Neural cell (in vitro differentiated cells): ENCODE data around the gene AK2. TPM values are rescaled to one million over a fixed set of nuclear protein-coding genes. Genes with fewer than 3 reads are reported as not detected.

Experiments
- H2AFZ ChIP-seq: fragments of 200-600, 300-800 bp; sonication (generic), shearing (Covaris generic); 2 replicates; pipeline ENCODE4 v1.6.0; 2014; ENCODE audit warnings: low read depth, mild to moderate bottlenecking, antibody characterized with exemption, low read length, moderate library complexity
- H3F3A ChIP-seq: fragments of 200-600 bp; shearing (Covaris generic); 2 replicates; pipeline ENCODE4 v1.6.1; 2016; ENCODE audit warnings: mild to moderate bottlenecking, moderate library complexity, mixed read lengths, antibody characterized with exemption, low read length; ENCODE audit not compliant: insufficient read depth, poor library complexity, severe bottlenecking
- H3K27ac ChIP-seq: fragments of 200-600, 300-800 bp; sonication (generic), shearing (Covaris generic); 2 replicates; pipeline ENCODE4 v1.5.1; 2014; ENCODE audit warnings: mild to moderate bottlenecking, low read length, moderate library complexity
- H3K27me3 ChIP-seq: fragments of 300-800, 200-600 bp; sonication (generic), shearing (Covaris generic); 2 replicates; pipeline ENCODE4 v1.6.0; 2014; ENCODE audit warnings: mild to moderate bottlenecking, low read depth, low read length, moderate library complexity; ENCODE audit not compliant: insufficient read depth
- H3K36me3 ChIP-seq: fragments of 300-800, 200-600 bp; sonication (generic), shearing (Covaris generic); 2 replicates; pipeline ENCODE4 v1.5.1; 2014; ENCODE audit warnings: mild to moderate bottlenecking, antibody characterized with exemption, low read length, moderate library complexity; ENCODE audit not compliant: insufficient read depth
- H3K4me2 ChIP-seq: fragments of 300-800, 200-600 bp; sonication (generic), shearing (Covaris generic); 2 replicates; pipeline ENCODE4 v1.6.0; 2014; ENCODE audit warnings: mild to moderate bottlenecking, low read length
- H3K4me3 ChIP-seq: fragments of 300-800, 200-600 bp; sonication (generic), shearing (Covaris generic); 2 replicates; pipeline ENCODE4 v1.5.1; 2014; ENCODE audit warnings: mild to moderate bottlenecking, low read length, moderate library complexity
- H3K79me2 ChIP-seq: fragments of 200-600 bp; shearing (Covaris generic); replicated peaks from 2 replicates; pipeline ENCODE4 v1.6.0; 2014; ENCODE audit warnings: mild to moderate bottlenecking, low read length, moderate library complexity; ENCODE audit not compliant: insufficient read depth
- H3K9ac ChIP-seq: fragments of 300-800, 200-600 bp; sonication (generic), shearing (Covaris generic); 2 replicates; pipeline ENCODE4 v1.6.1; 2016; ENCODE audit warnings: mild to moderate bottlenecking, low read length, mixed read lengths
- H3K9me2 ChIP-seq: fragments of 200-600 bp; shearing (Covaris generic); 2 replicates; pipeline ENCODE4 v1.6.1; 2016; ENCODE audit warnings: mild to moderate bottlenecking, low read length, mixed read lengths; ENCODE audit not compliant: insufficient read depth
- H3K9me3 ChIP-seq: fragments of 200-600, 300-800 bp; sonication (generic), shearing (Covaris generic); 2 replicates; pipeline ENCODE4 v1.6.1; 2016; ENCODE audit warnings: mild to moderate bottlenecking, mixed run types, low read length, moderate library complexity, mixed read lengths
- H4K20me1 ChIP-seq: fragments of 200-600 bp; shearing (Covaris generic); 2 replicates; pipeline ENCODE4 v1.6.1; 2016; ENCODE audit warnings: mild to moderate bottlenecking, mixed run types; ENCODE audit not compliant: insufficient read depth
- EP300 ChIP-seq: fragments of 450-650 bp; conservative IDR thresholded peaks from 2 replicates; pipeline ENCODE4 v1.6.1; 2014; ENCODE audit warnings: antibody characterized with exemption, mild to moderate bottlenecking, moderate library complexity; ENCODE audit not compliant: poor library complexity, severe bottlenecking
- EZH2 ChIP-seq: fragments of 200-600, 300-800 bp; shearing (Covaris generic), sonication (generic); IDR thresholded peaks from 2 replicates; pipeline ENCODE4 v1.6.1; 2014; ENCODE audit warnings: antibody characterized with exemption, low read length, borderline replicate concordance, mild to moderate bottlenecking; ENCODE audit not compliant: insufficient read depth, poor library complexity, severe bottlenecking
- MXI1 ChIP-seq: fragments of 450-650 bp; conservative IDR thresholded peaks from 2 replicates; pipeline ENCODE4 v1.6.1; 2014; ENCODE audit warnings: antibody characterized with exemption, mild to moderate bottlenecking; ENCODE audit not compliant: poor library complexity, severe bottlenecking
- POLR2AphosphoS5 ChIP-seq: IDR thresholded peaks from 2 replicates; pipeline ENCODE4 v1.6.1; 2012
- RAD21 ChIP-seq: fragments of 450-650 bp; conservative IDR thresholded peaks from 2 replicates; pipeline ENCODE4 v1.6.1; 2014; ENCODE audit warnings: antibody characterized with exemption, mild to moderate bottlenecking, moderate library complexity
- REST ChIP-seq: IDR thresholded peaks from 2 replicates; pipeline ENCODE4 v1.6.1; 2012; ENCODE audit warnings: borderline replicate concordance
- SMC3 ChIP-seq: fragments of 450-650 bp; conservative IDR thresholded peaks from 2 replicates; pipeline ENCODE4 v1.6.1; 2014; ENCODE audit warnings: antibody characterized with exemption, mild to moderate bottlenecking, moderate library complexity; ENCODE audit not compliant: poor library complexity
- TAF1 ChIP-seq: IDR thresholded peaks from 2 replicates; pipeline ENCODE4 v1.6.1; 2012; ENCODE audit warnings: low read depth
- polyA plus RNA-seq: library from polyadenylated mRNA; depleted of rRNA; stranded (reverse); fragments of >200 nt; gene quantifications from 2 replicates; pipeline ENCODE4 v1.2.3, GENCODE V29; 2014
- TF ChIP-seq, protein P1 (sequence below): fragments of 450-650 bp; IDR thresholded peaks from 2 replicates; pipeline ENCODE4 v1.5.1; 2014; ENCODE audit warnings: antibody characterized with exemption, mild to moderate bottlenecking, moderate library complexity; ENCODE audit not compliant: poor library complexity, severe bottlenecking

AK2 gene
- polyA plus RNA-seq, 1 donor from 2014 or later: 107 TPM

GRCh38 chr1:32990887-32991286, 45.8 kb downstream of the AK2 start:
- Histone ChIP-seq H3K27me3 (no peaks in the 10 kb centered on the region), H4K20me1 (no peaks in the 10 kb centered on the region), H3K4me3 (no peak overlapping the region), H3K27ac (no peak overlapping the region), H3K9ac (no peak overlapping the region), H3K9me3 (no peaks in the 10 kb centered on the region), H3K9me2 (no peaks in the 10 kb centered on the region), H3K79me2 (no peaks in the 10 kb centered on the region), H3K4me2 (no peak overlapping the region), H3K36me3 (no peaks in the 10 kb centered on the region), H3F3A (no peaks in the 10 kb centered on the region), H2AFZ (no peak overlapping the region)
- TF ChIP-seq EZH2 (no peak), MXI1 (no peak)

DNA sequence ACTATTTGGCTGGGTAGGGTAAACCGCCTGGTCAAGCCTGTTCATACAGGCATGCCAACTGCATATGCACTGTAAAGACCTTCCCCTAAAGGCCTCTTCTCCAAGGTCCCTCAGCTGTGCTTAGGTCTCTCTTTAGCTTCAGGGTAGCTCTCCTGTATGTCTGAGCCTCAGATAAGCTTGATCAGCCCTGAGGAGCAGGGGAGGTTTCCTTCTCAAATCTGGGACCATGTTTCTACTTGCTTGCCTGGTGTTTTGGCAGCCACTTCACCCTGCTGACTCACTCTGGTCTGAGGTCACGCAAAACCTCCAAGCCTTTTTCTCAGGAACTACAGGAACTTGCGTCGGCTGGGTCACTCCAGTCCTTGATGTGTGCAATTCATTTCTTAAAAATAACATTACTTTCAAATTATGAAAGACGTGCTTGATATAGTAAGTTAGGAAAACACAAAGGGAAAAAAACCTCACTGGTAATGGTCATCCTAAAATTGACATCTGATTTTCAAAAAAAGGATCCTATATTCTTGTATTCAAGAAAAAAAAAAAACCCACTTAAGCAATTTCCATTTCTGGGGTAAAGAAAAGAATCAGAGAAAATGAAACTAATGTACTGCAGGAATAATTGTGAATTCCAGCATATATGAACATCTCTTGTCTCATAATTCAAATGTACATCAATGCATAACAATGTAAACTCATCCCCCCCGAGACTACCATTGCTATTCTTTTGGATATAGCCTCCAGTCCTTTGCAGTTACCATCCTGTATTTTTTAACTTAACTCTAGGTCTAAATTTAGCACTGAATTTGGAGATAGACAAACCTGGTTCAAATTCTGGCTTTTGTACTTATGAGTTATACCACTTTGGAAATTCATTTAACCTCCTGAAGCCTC, 47.3 kb downstream of the AK2 start:
- H2AFZ ChIP-seq: no peak overlapping the region
- H3K9me3 ChIP-seq: no peaks in the 10 kb centered on the region
- TF ChIP-seq RAD21: no peak
- TF ChIP-seq TAF1: no peak
- no peak for TF ChIP-seq POLR2AphosphoS5
- TF ChIP-seq MXI1: no peak
- TF ChIP-seq EP300: no peak
- TF ChIP-seq SMC3: no peak
- TF ChIP-seq REST: no peak
- no peaks in the 10 kb centered on the region for H3K9me2 ChIP-seq
- H4K20me1 ChIP-seq: no peaks in the 10 kb centered on the region
- H3K27ac ChIP-seq: no peak overlapping the region
- no peak overlapping the region for H3K9ac ChIP-seq
- H3K4me3 ChIP-seq: no peak overlapping the region
- H3K4me2 ChIP-seq: no peak overlapping the region
- H3K36me3 ChIP-seq: no peaks in the 10 kb centered on the region
- no peaks in the 10 kb centered on the region for H3F3A ChIP-seq
- no peaks in the 10 kb centered on the region for H3K27me3 ChIP-seq
- no peaks in the 10 kb centered on the region for H3K79me2 ChIP-seq

DNA sequence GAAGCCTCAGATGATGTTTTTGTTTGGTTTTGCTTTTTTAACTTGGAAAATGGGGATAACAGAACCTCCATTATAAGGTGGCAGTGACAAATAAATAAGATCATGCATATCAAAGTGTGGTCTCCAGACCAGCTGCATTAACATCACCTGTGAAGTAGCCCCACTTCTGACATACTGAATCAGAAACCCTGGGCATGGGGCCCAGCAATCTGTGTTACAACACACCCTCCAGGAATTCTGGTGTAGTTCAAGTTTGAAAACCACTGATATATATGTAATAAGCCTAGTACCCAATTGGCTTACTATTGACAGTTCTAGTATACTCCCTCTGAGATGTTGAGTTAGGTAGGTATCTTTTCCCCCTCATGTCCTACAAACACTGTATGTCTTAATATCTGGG, 48.0 kb downstream of the AK2 start:
- Histone ChIP-seq H3K9me3 (no peaks in the 10 kb centered on the region), H3K79me2 (no peaks in the 10 kb centered on the region), H3K4me3 (no peak overlapping the region), H4K20me1 (no peaks in the 10 kb centered on the region), H3K4me2 (no peak overlapping the region), H3K36me3 (no peaks in the 10 kb centered on the region), H3K27ac (no peak overlapping the region), H3K27me3 (no peaks in the 10 kb centered on the region), H3K9me2 (no peaks in the 10 kb centered on the region), H3F3A (no peaks in the 10 kb centered on the region), H2AFZ (no peak overlapping the region), H3K9ac (no peak overlapping the region)
- TF ChIP-seq REST: no peak
- no peak for TF ChIP-seq POLR2AphosphoS5
- no peak for TF ChIP-seq RAD21
- TF ChIP-seq MXI1: no peak
- TF ChIP-seq, protein P1, sequence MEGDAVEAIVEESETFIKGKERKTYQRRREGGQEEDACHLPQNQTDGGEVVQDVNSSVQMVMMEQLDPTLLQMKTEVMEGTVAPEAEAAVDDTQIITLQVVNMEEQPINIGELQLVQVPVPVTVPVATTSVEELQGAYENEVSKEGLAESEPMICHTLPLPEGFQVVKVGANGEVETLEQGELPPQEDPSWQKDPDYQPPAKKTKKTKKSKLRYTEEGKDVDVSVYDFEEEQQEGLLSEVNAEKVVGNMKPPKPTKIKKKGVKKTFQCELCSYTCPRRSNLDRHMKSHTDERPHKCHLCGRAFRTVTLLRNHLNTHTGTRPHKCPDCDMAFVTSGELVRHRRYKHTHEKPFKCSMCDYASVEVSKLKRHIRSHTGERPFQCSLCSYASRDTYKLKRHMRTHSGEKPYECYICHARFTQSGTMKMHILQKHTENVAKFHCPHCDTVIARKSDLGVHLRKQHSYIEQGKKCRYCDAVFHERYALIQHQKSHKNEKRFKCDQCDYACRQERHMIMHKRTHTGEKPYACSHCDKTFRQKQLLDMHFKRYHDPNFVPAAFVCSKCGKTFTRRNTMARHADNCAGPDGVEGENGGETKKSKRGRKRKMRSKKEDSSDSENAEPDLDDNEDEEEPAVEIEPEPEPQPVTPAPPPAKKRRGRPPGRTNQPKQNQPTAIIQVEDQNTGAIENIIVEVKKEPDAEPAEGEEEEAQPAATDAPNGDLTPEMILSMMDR: no peak
- no peak for TF ChIP-seq TAF1
- TF ChIP-seq EP300: no peak
- TF ChIP-seq SMC3: no peak
- no peak for TF ChIP-seq EZH2
